Hepatocyte (in vitro differentiated cells): Measurements from ENCODE around the gene CC2D1A. TPM values are rescaled to one million over a fixed set of nuclear protein-coding genes. Genes with fewer than 3 reads are reported as not detected.

Source experiments
- DNase-seq: peaks from one replicate; pipeline ENCODE4 v3.0.0-alpha.2; 2016; ENCODE audit warnings: low spot score
- H2AFZ ChIP-seq: fragments of 200-600 bp; sonication (generic); 2 replicates; pipeline ENCODE4 v1.6.0; 2016; ENCODE audit warnings: antibody characterized with exemption, mild to moderate bottlenecking
- H3K27ac ChIP-seq: fragments of 200-600 bp; sonication (generic); 2 replicates; pipeline ENCODE4 v1.5.1; 2016; ENCODE audit warnings: mild to moderate bottlenecking
- H3K27me3 ChIP-seq: fragments of 200-600 bp; sonication (generic); 2 replicates; pipeline ENCODE4 v1.6.1; 2016
- H3K36me3 ChIP-seq: fragments of 200-600 bp; sonication (generic); replicated peaks from 2 replicates; pipeline ENCODE4 v1.5.1; 2016; ENCODE audit warnings: low read depth; ENCODE audit not compliant: insufficient read depth
- H3K4me1 ChIP-seq: fragments of 200-600 bp; sonication (generic); 2 replicates; pipeline ENCODE4 v1.5.1; 2016; ENCODE audit warnings: mild to moderate bottlenecking, moderate library complexity; ENCODE audit not compliant: insufficient read depth
- H3K4me2 ChIP-seq: fragments of 200-600 bp; sonication (generic); 2 replicates; pipeline ENCODE4 v1.6.0; 2016
- H3K4me3 ChIP-seq: fragments of 200-600 bp; sonication (generic); 2 replicates; pipeline ENCODE4 v1.5.1; 2016; ENCODE audit warnings: mild to moderate bottlenecking
- H3K79me2 ChIP-seq: fragments of 200-600 bp; sonication (generic); 2 replicates; pipeline ENCODE4 v1.6.0; 2017; ENCODE audit warnings: mild to moderate bottlenecking
- H3K9me2 ChIP-seq: fragments of 200-600 bp; sonication (generic); replicated peaks from 2 replicates; pipeline ENCODE4 v1.6.0; 2017; ENCODE audit warnings: mild to moderate bottlenecking; ENCODE audit not compliant: insufficient read depth
- H3K9me3 ChIP-seq: fragments of 200-600 bp; sonication (generic); 2 replicates; pipeline ENCODE4 v1.5.1; 2016; ENCODE audit warnings: low read depth, mild to moderate bottlenecking
- H4K20me1 ChIP-seq: fragments of 200-600 bp; sonication (generic); 2 replicates; pipeline ENCODE4 v1.6.0; 2016; ENCODE audit warnings: mild to moderate bottlenecking; ENCODE audit not compliant: insufficient read depth, poor library complexity, severe bottlenecking
- EZH2 ChIP-seq: fragments of 200-600 bp; sonication (generic); IDR thresholded peaks from 2 replicates; pipeline ENCODE4 v1.6.1; 2016; ENCODE audit warnings: antibody characterized with exemption, mild to moderate bottlenecking, borderline replicate concordance
- EZH2phosphoT487 ChIP-seq: fragments of 200-600 bp; sonication (generic); IDR thresholded peaks from one replicate; pipeline ENCODE4 v1.6.1; 2018; ENCODE audit warnings: antibody characterized with exemption, mild to moderate bottlenecking, low read depth, moderate library complexity; ENCODE audit not compliant: unreplicated experiment, severe bottlenecking
- WGBS: methylation state at CpG from one replicate; pipeline ENCODE4 v1.1.6; 2016; ENCODE audit warnings: low lambda C conversion rate; ENCODE audit errors: missing lambda C conversion rate; 5-methylcytosine and 5-hydroxymethylcytosine counted together
- polyA plus RNA-seq: library from polyadenylated mRNA; unstranded; fragments of >200 nt; fragmentation: Nextera tagmentation; extraction: Ambion mirVana; gene quantifications from 2 replicates; pipeline ENCODE4 v1.2.1, GENCODE V29; 2016
- total RNA-seq: library from RNA; depleted of rRNA; stranded (reverse); fragments of >200 nt; gene quantifications from 2 replicates; pipeline ENCODE4 v1.2.3, GENCODE V29; 2014
- TF ChIP-seq, protein P1 (sequence below): fragments of 200-600 bp; sonication (generic); IDR thresholded peaks from 2 replicates; pipeline ENCODE4 v1.5.1; 2016; ENCODE audit warnings: antibody characterized with exemption, mild to moderate bottlenecking; ENCODE audit not compliant: poor library complexity

Gene CC2D1A
- total and polyA plus RNA-seq, 2 experiments from 2014 or later: 20.8 to 43.3 TPM

DNA sequence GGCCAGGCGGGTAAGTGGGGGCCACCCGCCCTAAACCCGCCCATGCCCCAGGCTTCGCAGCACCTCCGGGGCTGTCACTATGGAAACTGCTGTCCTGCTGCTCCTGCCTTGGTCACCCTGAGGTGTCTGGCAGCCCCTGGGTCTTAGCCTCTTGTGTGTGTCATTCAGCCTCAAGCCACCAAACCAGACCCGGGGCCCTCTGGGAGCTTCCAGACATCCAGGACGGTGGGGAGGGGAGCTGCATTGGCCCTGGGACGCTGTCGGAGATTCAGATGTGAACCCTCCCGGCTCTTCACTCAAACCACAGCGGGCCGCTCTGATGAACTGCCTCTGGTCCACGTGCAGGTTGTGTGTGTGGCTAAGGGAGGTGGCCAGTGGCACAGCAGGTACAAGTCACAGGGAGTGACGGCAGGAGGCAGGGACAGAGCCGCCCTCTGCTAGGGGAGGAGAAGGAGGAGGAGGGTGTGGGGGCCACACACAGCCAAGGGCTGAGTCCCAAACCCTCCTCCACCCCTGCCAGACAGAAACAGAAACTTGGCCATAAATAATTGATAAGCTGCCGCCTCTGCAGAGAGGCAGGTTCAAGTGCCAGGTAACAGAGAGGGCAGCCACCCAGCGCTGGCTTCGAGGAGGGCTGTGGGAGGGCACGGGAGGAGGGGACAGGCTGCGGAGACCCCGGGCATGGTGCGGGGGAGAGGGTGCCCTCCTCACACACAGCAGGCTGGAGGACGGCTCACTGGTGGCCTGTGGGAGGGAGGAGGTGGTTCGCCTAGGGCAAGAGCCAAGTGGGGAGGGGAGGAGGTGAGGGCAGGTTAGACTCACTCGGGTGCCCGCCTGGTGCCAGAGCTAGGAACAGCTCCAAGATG, 21.0 kb upstream of the CC2D1A start:
- H2AFZ ChIP-seq: no peak overlapping the region
- no peak overlapping the region for H3K27ac ChIP-seq
- no peak for DNase-seq
- no peak overlapping the region for H3K4me2 ChIP-seq
- no peaks in the 10 kb centered on the region for H4K20me1 ChIP-seq
- H3K4me3 ChIP-seq: no peak overlapping the region
- no peaks in the 10 kb centered on the region for H3K9me2 ChIP-seq
- no peaks in the 10 kb centered on the region for H3K9me3 ChIP-seq
- H3K27me3 ChIP-seq: no peaks in the 10 kb centered on the region
- no peaks in the 10 kb centered on the region for H3K79me2 ChIP-seq
- peaks cover 19% of the 10 kb centered on the region for H3K4me1 ChIP-seq
- no peaks in the 10 kb centered on the region for H3K36me3 ChIP-seq
- TF ChIP-seq, protein P1, sequence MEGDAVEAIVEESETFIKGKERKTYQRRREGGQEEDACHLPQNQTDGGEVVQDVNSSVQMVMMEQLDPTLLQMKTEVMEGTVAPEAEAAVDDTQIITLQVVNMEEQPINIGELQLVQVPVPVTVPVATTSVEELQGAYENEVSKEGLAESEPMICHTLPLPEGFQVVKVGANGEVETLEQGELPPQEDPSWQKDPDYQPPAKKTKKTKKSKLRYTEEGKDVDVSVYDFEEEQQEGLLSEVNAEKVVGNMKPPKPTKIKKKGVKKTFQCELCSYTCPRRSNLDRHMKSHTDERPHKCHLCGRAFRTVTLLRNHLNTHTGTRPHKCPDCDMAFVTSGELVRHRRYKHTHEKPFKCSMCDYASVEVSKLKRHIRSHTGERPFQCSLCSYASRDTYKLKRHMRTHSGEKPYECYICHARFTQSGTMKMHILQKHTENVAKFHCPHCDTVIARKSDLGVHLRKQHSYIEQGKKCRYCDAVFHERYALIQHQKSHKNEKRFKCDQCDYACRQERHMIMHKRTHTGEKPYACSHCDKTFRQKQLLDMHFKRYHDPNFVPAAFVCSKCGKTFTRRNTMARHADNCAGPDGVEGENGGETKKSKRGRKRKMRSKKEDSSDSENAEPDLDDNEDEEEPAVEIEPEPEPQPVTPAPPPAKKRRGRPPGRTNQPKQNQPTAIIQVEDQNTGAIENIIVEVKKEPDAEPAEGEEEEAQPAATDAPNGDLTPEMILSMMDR: no peak
- WGBS: 79% methylated on average over 25 of the region's 26 CpGs

DNA sequence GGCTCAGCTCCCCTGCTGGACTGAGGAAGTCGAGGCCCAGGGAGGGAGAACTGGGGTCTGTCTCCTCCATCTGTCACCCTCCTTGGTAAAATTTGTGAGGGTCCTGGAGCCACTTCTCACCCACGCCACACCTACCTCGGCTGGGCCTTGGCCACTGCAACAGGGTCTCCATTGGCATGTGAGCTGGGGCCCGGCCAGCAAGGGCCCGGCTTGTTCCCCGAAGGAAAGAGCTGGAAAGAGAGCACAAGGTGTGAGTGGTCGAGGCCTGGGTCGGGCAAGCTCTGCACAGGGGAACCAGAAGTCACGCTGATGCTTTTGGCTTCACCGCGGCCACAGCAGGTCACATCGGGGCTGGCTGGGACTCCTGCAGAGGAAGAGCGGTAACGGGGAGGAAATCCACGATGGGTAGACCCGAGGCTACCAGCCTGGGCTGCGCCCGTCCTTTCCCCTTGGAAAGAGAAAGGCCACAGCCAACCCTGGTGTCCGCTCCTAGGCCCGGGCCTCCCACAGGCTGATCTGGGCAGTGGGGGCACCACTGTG, 20.1 kb upstream of the CC2D1A start:
- no peak overlapping the region for H2AFZ ChIP-seq

DNA sequence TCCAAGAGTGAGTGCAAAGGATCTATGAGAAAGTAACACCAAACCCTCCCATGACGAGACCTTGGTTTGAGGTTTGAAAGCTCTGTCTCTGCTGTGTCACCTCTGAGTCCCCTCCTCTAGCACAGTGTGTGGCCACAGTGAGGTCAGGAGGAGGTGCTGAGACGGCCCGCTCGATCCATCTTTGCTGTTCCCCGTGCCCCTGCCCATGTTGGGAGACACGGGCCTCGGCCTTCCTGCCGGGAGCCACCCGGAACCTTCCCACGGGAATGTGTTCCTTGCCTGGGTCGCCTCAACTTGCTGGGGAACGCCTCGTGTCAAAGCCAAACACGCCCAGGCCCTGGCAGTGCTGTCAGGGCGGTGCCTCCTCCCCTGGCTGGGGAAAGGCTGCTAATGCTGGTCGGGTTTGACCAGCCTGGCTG, 19.0 kb upstream of the CC2D1A start:
- Histone ChIP-seq H3K9me2 (no peaks in the 10 kb centered on the region), H3K27me3 (no peaks in the 10 kb centered on the region), H3K4me3 (no peak overlapping the region), H4K20me1 (no peaks in the 10 kb centered on the region), H3K9me3 (no peaks in the 10 kb centered on the region), H3K27ac (no peak overlapping the region), H2AFZ (no peak overlapping the region), H3K4me2 (no peak overlapping the region), H3K79me2 (no peaks in the 10 kb centered on the region), H3K36me3 (no peaks in the 10 kb centered on the region), H3K4me1 (peaks cover 2% of the 10 kb centered on the region)
- TF ChIP-seq EZH2: no peak
- TF ChIP-seq EZH2phosphoT487: no peak
- TF ChIP-seq, protein P1: no peak
- DNase-seq: no peak
- 80% methylated on average over 16 of the region's 16 CpGs for WGBS

More for the DNA sequence above, 20.1 kb upstream of the CC2D1A start:
- no peaks in the 10 kb centered on the region for H3K9me3 ChIP-seq
- H3K79me2 ChIP-seq: no peaks in the 10 kb centered on the region
- no peak overlapping the region for H3K4me3 ChIP-seq
- H3K27me3 ChIP-seq: no peaks in the 10 kb centered on the region
- H3K4me2 ChIP-seq: no peak overlapping the region
- TF ChIP-seq, protein P1: no peak
- TF ChIP-seq EZH2: no peak
- no peak for TF ChIP-seq EZH2phosphoT487
- no peaks in the 10 kb centered on the region for H3K9me2 ChIP-seq
- WGBS: 95% methylated on average over 20 of the region's 20 CpGs
- H3K36me3 ChIP-seq: no peaks in the 10 kb centered on the region
- no peak overlapping the region for H3K27ac ChIP-seq
- H3K4me1 ChIP-seq: peaks cover 13% of the 10 kb centered on the region
- H4K20me1 ChIP-seq: no peaks in the 10 kb centered on the region
- DNase-seq: no peak
